PC-3 (cell line): ENCODE measurements around the gene SLCO2B1. TPM values are rescaled to one million over a fixed set of nuclear protein-coding genes. Genes with fewer than 3 reads are reported as not detected.

Source experiments
- ATAC-seq: fragments of 200-7000 bp; cut with Tn5 transposase; 2 replicates; pipeline ENCODE4 v1.9.1; 2020; ENCODE audit warnings: mild to moderate bottlenecking, moderate library complexity
- BruUV-seq: library from RNA; stranded (reverse); fragments of 400-500 nt; replicated peaks from 2 replicates; lab custom pipeline; 2021; lab: Mats Ljungman, UMichigan
- CTCF ChIA-PET: fragments of 300-600 bp; sonication (Branson Sonifier 250); formaldehyde crosslinking; loops from one replicate; lab custom pipeline; 2022; ENCODE audit warnings: antibody characterized with exemption; lab: Charles Lee
- POLR2A ChIA-PET: fragments of 300-600 bp; sonication (Branson Sonifier 250); formaldehyde crosslinking; loops from one replicate; lab custom pipeline; 2022; ENCODE audit warnings: antibody characterized with exemption; ENCODE audit not compliant: unreplicated experiment; lab: Charles Lee
- DNase-seq: peaks from one replicate; pipeline ENCODE4 v3.0.0-alpha.2; 2015
- H2AFZ ChIP-seq: fragments of 300-600 bp; sonication (generic); 2 replicates; pipeline ENCODE4 v1.6.0; 2016; ENCODE audit warnings: antibody characterized with exemption, low read length
- H3F3A ChIP-seq: fragments of 300-600 bp; sonication (generic); one replicate; pipeline ENCODE4 v1.6.0; 2017; ENCODE audit warnings: antibody characterized with exemption, low read length, control low read depth, mild to moderate bottlenecking; ENCODE audit not compliant: unreplicated experiment
- H3K27ac ChIP-seq: fragments of 300-600 bp; sonication (generic); 2 replicates; pipeline ENCODE4 v1.5.1; 2016; ENCODE audit warnings: mild to moderate bottlenecking, low read length
- H3K27me3 ChIP-seq: fragments of 300-600 bp; sonication (generic); 2 replicates; pipeline ENCODE4 v1.6.1; 2016; ENCODE audit warnings: low read length, mixed read lengths
- H3K36me3 ChIP-seq: fragments of 300-600 bp; sonication (generic); 2 replicates; pipeline ENCODE4 v1.6.1; 2016; ENCODE audit warnings: low read depth, mixed run types, low read length, mixed read lengths
- H3K4me1 ChIP-seq: fragments of 300-600 bp; sonication (generic); 2 replicates; pipeline ENCODE4 v1.5.1; 2016; ENCODE audit warnings: low read length; ENCODE audit not compliant: insufficient read depth
- H3K4me2 ChIP-seq: fragments of 300-600 bp; sonication (generic); 2 replicates; pipeline ENCODE4 v1.6.0; 2016; ENCODE audit warnings: low read length
- H3K4me3 ChIP-seq: fragments of 300-600 bp; sonication (generic); 2 replicates; pipeline ENCODE4 v1.5.1; 2016; ENCODE audit warnings: mild to moderate bottlenecking, low read length, mixed read lengths
- H3K79me2 ChIP-seq: fragments of 300-600 bp; sonication (generic); 2 replicates; pipeline ENCODE4 v1.6.1; 2017; ENCODE audit warnings: low read length, mixed read lengths
- H3K9ac ChIP-seq: fragments of 300-600 bp; sonication (generic); 2 replicates; pipeline ENCODE4 v1.6.0; 2016; ENCODE audit warnings: mild to moderate bottlenecking, low read length
- H3K9me2 ChIP-seq: fragments of 300-600 bp; sonication (generic); replicated peaks from 2 replicates; pipeline ENCODE4 v1.6.1; 2016; ENCODE audit warnings: mixed run types, low read length, mixed read lengths
- H3K9me3 ChIP-seq: fragments of 300-600 bp; sonication (generic); 2 replicates; pipeline ENCODE4 v1.6.1; 2016; ENCODE audit warnings: low read length, mixed read lengths
- H4K20me1 ChIP-seq: fragments of 300-600 bp; sonication (generic); 2 replicates; pipeline ENCODE4 v1.6.1; 2016; ENCODE audit warnings: low read length, mixed read lengths
- EZH2 ChIP-seq: fragments of 300-600 bp; sonication (generic); IDR thresholded peaks from one replicate; pipeline ENCODE4 v1.6.1; 2017; ENCODE audit warnings: antibody characterized with exemption, mild to moderate bottlenecking, low read length; ENCODE audit not compliant: unreplicated experiment
- EZH2phosphoT487 ChIP-seq: fragments of 300-600 bp; sonication (generic); IDR thresholded peaks from 2 replicates; pipeline ENCODE4 v1.6.1; 2018; ENCODE audit warnings: mild to moderate bottlenecking, antibody characterized with exemption, low read length, borderline replicate concordance
- intact Hi-C: fragments of 100-400 bp; cut with micrococcal nuclease; formaldehyde crosslinking; loops from 2 replicates; pipeline ENCODE4 v1.9.0; 2023
- total RNA-seq: library from RNA; depleted of rRNA; stranded (reverse); fragments of >200 nt; gene quantifications from 2 replicates; pipeline ENCODE4 v1.2.3, GENCODE V29; 2014
- TF ChIP-seq, protein P1 (sequence below): fragments of 300-600 bp; sonication (generic); conservative IDR thresholded peaks from 2 replicates; pipeline ENCODE4 v1.5.1; 2017; ENCODE audit warnings: antibody characterized with exemption, low read depth, mild to moderate bottlenecking, low read length

SLCO2B1 gene
- total RNA-seq, 1 experiment from 2014 or later, result not detected

DNA sequence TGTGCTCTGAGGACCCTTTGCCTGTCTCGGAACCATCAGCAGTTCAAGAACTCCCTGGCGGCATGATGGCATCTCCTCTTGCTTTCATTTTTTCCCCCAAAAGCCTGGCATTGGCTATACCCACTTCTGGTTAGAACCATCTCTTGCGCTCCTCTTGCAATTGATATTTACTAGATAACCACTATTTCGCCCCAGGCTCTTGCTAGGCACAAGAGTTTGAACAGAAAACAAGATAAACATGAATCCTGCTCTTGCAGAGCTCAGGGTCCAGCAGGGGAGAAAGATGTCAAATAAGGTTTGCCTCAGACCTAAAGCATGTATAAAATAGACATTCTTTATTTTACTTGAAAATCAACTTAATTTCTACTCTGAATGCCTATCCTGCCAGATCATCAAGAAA is 33.1 kb downstream of the SLCO2B1 start:
- peaks cover 50% of the 10 kb centered on the region for H3K27me3 ChIP-seq
- H3K4me2 ChIP-seq, result no peak overlapping the region
- intact Hi-C loops, result no loop called here
- H4K20me1 ChIP-seq, result no peaks in the 10 kb centered on the region
- H3K4me3 ChIP-seq, result no peak overlapping the region
- TF ChIP-seq EZH2phosphoT487 (no peak), EZH2 (no peak)
- TF ChIP-seq, protein P1, sequence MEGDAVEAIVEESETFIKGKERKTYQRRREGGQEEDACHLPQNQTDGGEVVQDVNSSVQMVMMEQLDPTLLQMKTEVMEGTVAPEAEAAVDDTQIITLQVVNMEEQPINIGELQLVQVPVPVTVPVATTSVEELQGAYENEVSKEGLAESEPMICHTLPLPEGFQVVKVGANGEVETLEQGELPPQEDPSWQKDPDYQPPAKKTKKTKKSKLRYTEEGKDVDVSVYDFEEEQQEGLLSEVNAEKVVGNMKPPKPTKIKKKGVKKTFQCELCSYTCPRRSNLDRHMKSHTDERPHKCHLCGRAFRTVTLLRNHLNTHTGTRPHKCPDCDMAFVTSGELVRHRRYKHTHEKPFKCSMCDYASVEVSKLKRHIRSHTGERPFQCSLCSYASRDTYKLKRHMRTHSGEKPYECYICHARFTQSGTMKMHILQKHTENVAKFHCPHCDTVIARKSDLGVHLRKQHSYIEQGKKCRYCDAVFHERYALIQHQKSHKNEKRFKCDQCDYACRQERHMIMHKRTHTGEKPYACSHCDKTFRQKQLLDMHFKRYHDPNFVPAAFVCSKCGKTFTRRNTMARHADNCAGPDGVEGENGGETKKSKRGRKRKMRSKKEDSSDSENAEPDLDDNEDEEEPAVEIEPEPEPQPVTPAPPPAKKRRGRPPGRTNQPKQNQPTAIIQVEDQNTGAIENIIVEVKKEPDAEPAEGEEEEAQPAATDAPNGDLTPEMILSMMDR, result no peak
- H3K4me1 ChIP-seq, result no peaks in the 10 kb centered on the region
- ATAC-seq (no peak), DNase-seq (no peak)
- POLR2A ChIA-PET, result no interaction called here
- BruUV-seq, result no TSS peak
- H3K79me2 ChIP-seq, result no peaks in the 10 kb centered on the region
- H2AFZ ChIP-seq, result no peak overlapping the region
- no peaks in the 10 kb centered on the region for H3F3A ChIP-seq
- no peak overlapping the region for H3K27ac ChIP-seq
- no peak overlapping the region for H3K9ac ChIP-seq
- CTCF ChIA-PET, result no interaction called here
- H3K9me3 ChIP-seq, result no peaks in the 10 kb centered on the region
- no peaks in the 10 kb centered on the region for H3K36me3 ChIP-seq
- no peaks in the 10 kb centered on the region for H3K9me2 ChIP-seq

DNA sequence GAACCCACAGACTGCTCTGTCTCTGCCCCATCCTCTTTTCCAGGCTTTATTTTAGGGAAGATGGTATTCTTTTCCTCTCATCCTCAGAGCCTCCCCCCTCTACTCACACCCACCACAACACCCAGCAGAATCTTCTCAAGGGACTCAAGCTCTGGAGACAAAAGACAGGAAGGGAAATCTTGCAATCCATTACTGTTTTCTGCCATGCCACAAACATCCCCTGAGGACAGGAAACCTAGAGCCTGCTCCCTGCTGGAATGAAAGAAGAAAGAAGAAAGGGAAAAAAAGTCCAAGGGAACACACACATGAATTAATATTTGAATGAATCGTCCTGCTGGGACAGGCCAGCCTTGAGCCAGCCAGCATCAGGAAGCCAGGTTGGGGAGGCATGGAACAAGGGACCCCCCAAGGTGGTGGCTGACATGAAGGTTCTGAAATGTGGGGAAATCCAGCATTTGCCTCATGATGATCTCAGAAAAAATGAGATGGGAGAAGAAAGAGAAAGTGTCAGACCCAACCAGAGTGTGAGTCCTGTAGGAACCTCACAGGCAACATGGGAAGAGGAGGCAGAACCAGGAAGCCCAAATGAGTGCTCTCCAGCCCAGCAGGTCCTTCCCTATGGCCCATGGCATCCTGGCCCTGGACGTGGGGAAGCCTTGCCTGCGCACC is 34.0 kb downstream of the SLCO2B1 start:
- H3K9me2 ChIP-seq, result no peaks in the 10 kb centered on the region
- ATAC-seq (no peak), DNase-seq (no peak)
- intact Hi-C loops, result no loop called here
- H3K9me3 ChIP-seq, result no peaks in the 10 kb centered on the region
- no peaks in the 10 kb centered on the region for H3K79me2 ChIP-seq
- no peak overlapping the region for H3K4me3 ChIP-seq
- peaks cover 51% of the 10 kb centered on the region for H3K27me3 ChIP-seq
- no peak overlapping the region for H2AFZ ChIP-seq
- no peaks in the 10 kb centered on the region for H3K36me3 ChIP-seq
- no peak overlapping the region for H3K27ac ChIP-seq
- ChIA-PET POLR2A (no interaction called here), CTCF (no interaction called here)
- TF ChIP-seq, protein P1, result no peak
- TF ChIP-seq EZH2 (no peak), EZH2phosphoT487 (no peak)
- H3K9ac ChIP-seq, result no peak overlapping the region
- BruUV-seq, result no TSS peak
- H3K4me2 ChIP-seq, result no peak overlapping the region
- no peaks in the 10 kb centered on the region for H3K4me1 ChIP-seq
- H3F3A ChIP-seq, result no peaks in the 10 kb centered on the region
- no peaks in the 10 kb centered on the region for H4K20me1 ChIP-seq

DNA sequence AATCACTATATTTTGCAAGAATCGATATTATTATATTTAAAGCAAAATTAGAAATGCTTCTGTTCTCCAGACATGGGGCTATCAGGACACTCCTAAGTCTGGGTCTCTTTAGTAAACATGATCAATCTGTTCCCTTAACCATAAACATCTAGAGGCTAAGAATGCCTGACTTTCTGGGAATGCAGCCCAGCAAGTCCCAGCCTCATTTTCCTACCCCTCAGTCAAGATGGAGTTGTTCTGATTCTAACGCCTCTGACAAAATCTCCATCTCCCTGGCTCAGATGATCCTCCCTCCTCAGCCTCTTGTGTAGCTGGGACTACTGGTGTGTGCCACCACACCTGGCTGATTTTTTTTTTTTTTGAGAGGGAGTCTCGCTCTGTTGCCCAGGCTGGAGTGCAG is 35.0 kb downstream of the SLCO2B1 start:
- BruUV-seq, result no TSS peak
- DNase-seq (no peak), ATAC-seq (no peak)
- intact Hi-C loops, result no loop called here
- H3K9ac ChIP-seq, result no peak overlapping the region
- H2AFZ ChIP-seq, result no peak overlapping the region
- H3F3A ChIP-seq, result no peaks in the 10 kb centered on the region
- peaks cover 51% of the 10 kb centered on the region for H3K27me3 ChIP-seq
- TF ChIP-seq, protein P1, result no peak
- TF ChIP-seq EZH2phosphoT487, result no peak
- no peak for TF ChIP-seq EZH2
- CTCF ChIA-PET, result no interaction called here
- no peaks in the 10 kb centered on the region for H3K4me1 ChIP-seq
- no peaks in the 10 kb centered on the region for H3K9me3 ChIP-seq
- no peaks in the 10 kb centered on the region for H3K79me2 ChIP-seq
- no peak overlapping the region for H3K4me3 ChIP-seq
- POLR2A ChIA-PET, result no interaction called here
- H3K4me2 ChIP-seq, result no peak overlapping the region
- H3K27ac ChIP-seq, result no peak overlapping the region
- H3K36me3 ChIP-seq, result no peaks in the 10 kb centered on the region
- no peaks in the 10 kb centered on the region for H3K9me2 ChIP-seq
- no peaks in the 10 kb centered on the region for H4K20me1 ChIP-seq
